GM21360 (cell line): ENCODE data around the gene SLC28A3.
"Not testable (repeated sequence)": the region's sequence is repeated elsewhere in the genome, so short reads cannot be mapped to it uniquely, and the experiment has no call there.

Source experiments
- ATAC-seq: cut with Tn5 transposase; IDR thresholded peaks from one replicate; pipeline ENCODE4 v1.9.1; 2021; ENCODE audit warnings: mild to moderate bottlenecking, moderate library complexity; ENCODE audit not compliant: unreplicated experiment

The SLC28A3 gene, protein sequence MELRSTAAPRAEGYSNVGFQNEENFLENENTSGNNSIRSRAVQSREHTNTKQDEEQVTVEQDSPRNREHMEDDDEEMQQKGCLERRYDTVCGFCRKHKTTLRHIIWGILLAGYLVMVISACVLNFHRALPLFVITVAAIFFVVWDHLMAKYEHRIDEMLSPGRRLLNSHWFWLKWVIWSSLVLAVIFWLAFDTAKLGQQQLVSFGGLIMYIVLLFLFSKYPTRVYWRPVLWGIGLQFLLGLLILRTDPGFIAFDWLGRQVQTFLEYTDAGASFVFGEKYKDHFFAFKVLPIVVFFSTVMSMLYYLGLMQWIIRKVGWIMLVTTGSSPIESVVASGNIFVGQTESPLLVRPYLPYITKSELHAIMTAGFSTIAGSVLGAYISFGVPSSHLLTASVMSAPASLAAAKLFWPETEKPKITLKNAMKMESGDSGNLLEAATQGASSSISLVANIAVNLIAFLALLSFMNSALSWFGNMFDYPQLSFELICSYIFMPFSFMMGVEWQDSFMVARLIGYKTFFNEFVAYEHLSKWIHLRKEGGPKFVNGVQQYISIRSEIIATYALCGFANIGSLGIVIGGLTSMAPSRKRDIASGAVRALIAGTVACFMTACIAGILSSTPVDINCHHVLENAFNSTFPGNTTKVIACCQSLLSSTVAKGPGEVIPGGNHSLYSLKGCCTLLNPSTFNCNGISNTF

GRCh38 chr9:84340535-84340934, at the start of gene SLC28A3:
TSS of gene SLC28A3 (minus strand) at chr9:84340758. CDS start at chr9:84340633, 125 bp downstream.
- ATAC-seq = no peak

GRCh38 chr9:84390254-84390653, 49.7 kb upstream of the SLC28A3 start:
- ATAC-seq = not testable (repeated sequence)

- ATAC-seq = no peak
Measured at GRCh38 chr9:84387821-84388220, 47.3 kb upstream of the SLC28A3 start.

DNA sequence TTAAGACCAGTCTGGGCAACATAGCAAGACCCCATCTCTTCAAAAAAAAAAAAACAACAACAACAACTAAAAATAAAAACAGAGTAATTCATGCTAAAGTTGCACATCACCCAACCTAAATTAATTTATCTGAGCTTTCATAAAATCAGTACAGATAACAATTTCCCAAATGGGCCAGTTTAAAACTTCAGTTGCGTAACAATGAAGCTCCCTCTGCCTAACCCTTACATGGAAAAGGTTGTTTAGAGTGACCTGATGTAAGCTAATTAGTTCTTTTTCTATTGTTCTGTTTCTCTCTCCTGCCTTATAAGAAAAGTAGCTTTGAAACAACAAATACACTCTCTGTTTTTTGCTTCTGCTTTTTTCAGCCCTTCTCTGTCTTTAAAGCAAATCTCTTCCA, 46.2 kb upstream of the SLC28A3 start:
- no peak for ATAC-seq

DNA sequence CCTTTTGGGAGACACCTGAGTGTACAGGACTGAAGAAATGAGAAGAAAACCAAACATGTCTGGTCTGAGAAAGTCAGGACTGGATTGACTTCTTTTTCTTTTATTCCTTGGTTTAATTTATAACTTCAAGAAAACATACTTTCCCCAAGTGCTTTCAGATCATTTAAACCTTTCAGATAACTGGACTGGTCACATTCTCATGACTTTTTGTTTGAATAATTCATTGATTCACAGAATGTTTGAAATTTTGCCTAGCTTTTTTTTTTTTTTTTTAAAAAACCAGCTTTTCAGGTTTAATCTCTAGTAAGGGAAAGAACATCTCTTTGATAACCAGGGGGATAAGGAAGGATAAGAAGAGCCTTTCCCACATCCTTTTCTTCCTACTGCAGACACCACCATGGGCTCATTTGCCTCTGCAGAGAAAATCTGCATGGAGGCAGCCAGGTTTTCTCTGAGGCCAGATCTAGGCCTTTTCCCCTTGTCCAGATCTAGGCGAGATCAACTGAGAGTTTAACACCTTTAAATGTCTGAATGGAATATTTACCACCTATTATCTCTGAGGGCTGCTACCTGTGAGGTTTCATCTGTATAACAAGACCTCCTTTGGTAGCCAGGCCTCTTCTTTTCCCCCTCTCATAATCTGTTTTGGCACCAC, 45.0 kb upstream of the SLC28A3 start:
- ATAC-seq = no peak

DNA sequence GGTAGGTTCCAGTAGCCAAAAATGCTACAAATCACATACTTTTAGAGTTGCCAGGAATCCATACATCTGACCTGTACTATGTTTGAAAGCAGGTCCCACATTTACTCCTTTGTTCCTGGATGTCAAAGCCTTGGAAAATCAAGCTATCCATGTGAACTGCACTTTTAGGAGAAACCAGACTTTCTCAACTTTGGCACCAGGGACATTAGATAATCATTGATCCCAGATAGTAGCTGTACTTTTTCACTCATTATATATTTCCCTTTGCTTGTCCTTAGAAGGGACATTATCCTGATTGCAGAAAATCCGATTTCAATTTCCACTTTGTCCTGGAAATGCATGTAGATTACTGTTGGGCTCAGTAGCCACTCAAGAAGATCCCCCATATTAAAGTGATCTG, 44.1 kb upstream of the SLC28A3 start:
- no peak for ATAC-seq

- no peak for ATAC-seq
Measured at GRCh38 chr9:84383178-84383577, 42.6 kb upstream of the SLC28A3 start.

- ATAC-seq = no peak
Measured at GRCh38 chr9:84382720-84383119, 42.2 kb upstream of the SLC28A3 start.

DNA sequence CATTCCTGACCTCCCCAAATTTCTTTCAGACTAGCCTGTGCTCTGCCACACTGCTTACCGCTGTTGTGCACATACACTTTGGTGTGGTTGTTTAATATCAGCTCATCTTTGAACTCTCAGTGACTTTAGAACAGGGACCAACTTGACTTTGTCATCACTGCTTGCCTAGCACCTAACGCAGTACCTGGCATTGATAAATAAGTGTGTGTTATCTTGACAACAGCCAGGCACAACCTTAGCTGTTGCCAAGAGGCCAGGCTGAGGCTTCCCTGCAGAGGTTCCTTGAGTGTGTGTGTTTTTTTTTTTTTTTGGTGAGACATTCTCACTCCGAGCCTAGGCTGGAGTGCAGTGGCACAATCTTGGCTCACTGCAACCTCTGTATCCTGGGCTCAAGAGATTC, 41.0 kb upstream of the SLC28A3 start:
- ATAC-seq = no peak

DNA sequence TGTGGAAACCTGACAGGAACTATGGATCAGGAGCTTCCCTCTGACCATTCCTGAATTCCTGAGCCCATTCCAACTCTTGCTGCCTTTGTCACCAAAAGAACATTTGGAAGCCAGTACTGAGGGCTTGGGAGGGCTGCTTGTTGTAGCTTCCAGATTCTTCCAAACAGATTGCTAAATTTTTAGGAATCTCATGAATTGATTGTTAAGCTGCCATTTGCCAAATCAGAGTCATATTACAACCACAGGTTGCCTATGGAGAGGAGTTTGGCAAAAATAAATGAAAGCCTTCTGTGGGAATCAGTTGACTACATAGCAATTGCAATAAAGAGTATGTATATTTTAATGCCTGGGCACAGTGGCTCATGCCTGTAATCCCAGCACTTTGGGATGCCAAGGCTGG, 39.2 kb upstream of the SLC28A3 start:
- no peak for ATAC-seq

DNA sequence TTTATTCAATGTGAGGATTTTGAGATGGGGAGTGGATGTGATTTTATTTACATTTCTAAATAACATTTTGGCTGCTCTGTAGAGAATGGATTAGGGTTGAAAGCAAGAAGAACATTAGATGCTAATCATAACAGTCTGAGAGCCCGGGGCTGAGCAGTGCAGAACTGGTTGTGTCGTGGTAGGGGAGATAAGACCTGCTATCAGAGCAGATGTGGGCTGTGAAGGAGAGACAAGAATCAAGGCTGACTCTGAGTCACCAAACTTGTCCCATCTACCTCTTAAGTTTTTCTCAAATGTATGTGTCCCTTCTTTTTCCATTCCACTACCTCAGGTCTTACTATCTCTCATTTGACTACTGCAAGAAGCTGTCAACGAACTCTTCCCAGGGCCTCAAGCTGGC, 35.4 kb upstream of the SLC28A3 start:
- no peak for ATAC-seq

DNA sequence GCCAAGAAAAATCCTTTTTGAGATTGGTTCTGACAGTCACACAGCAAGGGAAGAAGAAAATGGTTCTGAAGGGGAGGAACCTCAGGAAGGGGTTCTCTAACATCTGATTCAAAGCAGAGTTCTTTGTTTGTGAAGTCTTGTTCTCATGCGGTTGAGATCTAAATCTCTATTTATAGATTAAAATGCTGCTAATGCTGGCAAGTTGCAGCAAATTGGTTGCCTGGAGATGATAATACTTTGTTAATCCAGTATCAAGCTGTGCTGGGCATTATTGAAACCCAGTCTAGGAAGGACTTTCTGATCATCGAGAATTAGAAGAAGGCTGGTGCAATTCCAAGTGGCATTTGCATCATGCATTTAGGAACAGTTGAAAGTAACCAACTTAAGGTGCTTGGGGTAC, 34.0 kb upstream of the SLC28A3 start:
- no peak for ATAC-seq

DNA sequence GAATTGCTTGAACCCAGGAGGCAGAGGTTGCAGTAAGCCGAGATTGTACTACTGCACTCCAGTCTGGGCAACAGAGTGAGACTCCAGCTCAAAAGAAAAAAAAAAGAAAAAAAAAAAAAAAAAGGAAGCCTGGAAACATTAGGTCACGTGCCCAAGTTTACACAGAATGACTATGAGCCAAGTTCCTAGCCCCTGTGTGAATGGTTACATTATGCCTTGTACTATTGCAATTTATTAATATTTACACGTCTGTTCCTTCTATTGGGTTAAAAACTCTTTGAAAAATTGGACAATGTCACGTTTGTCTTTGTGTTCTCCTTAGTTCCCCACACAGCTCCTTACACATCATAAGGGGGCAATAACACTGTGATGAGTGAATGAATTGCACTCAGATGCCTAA, 33.5 kb upstream of the SLC28A3 start:
- no peak for ATAC-seq

DNA sequence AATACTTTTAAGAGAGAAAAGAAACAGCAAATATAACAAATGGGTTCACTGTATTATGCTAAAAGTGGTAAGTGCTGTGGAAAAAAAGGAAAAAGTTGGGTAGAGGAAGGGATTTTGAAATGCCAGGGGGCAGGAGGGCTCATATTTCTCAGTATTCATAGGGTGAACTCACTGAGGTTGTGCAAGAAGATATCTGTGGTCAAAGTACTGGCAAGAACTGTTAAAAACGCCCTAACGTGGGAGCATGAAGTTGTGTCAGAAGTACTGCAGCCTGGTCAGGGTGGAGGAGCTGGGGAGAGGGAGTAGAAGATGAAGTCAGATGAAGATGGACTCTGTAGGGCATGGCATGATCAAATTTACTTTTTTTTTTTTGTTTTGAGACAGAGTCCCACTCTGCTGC, 31.2 kb upstream of the SLC28A3 start:
- no peak for ATAC-seq

DNA sequence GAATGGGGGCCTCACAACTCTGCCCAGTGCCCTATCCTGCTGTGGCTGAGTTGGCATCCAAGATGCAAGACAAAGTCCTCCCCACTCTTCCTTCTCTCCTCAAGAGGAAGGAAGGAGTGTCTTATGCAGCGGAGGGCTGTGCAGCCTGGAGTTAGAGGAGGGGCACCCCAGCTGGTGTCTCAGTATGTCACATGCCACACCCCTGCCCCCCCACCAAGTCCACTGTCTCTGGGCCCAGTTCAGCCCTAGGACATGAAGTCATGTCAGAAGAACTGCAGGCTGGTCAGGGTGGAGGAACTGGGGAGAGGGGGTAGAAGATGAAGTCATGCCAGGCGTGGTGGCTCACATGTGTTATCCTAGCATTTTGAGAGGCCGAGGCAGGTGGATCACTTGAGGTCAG, 28.0 kb upstream of the SLC28A3 start:
- no peak for ATAC-seq

DNA sequence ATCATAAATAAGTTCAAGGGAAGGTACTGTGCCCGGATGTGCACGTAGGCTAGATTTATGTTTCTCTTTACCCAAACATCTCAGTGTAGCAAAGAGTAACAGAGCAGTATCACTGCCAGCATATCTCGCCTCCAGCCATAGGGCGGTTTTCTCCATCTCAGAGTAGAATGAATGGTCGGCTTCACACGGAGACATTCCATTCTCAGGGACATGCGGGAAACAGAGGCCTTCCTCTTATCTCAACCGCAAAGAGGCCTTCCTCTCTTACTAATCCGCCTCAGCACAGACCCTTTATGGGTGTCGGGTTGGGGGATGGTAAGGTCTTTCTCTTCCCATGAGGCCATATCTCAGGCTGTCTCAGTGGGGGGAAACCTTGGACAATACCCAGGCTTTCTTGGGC, 27.2 kb upstream of the SLC28A3 start:
- not testable (repeated sequence) for ATAC-seq

GRCh38 chr9:84366683-84367082, 26.1 kb upstream of the SLC28A3 start:
- no peak for ATAC-seq

- ATAC-seq = not testable (repeated sequence)
Measured at GRCh38 chr9:84364894-84365490, 24.4 kb upstream of the SLC28A3 start.

DNA sequence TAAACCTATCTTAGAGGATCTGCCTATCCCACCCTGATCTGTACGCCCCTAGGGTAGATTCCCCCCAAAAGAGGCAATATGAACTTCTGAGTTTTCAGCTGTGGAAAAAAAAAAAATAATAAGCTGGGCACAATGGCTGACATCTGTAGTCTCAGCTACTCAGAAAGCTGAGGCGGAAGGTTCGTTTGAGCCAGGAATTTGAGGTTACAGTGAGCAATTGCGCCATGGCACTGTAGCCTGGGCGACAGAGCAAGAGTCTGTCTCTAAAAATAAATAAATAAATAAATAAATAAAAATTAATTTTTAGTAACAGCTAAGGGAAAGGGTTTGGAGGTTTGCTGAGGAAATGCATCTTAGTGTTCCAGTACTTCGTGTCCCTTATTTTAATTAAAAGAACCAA, 21.1 kb upstream of the SLC28A3 start:
- ATAC-seq = no peak

DNA sequence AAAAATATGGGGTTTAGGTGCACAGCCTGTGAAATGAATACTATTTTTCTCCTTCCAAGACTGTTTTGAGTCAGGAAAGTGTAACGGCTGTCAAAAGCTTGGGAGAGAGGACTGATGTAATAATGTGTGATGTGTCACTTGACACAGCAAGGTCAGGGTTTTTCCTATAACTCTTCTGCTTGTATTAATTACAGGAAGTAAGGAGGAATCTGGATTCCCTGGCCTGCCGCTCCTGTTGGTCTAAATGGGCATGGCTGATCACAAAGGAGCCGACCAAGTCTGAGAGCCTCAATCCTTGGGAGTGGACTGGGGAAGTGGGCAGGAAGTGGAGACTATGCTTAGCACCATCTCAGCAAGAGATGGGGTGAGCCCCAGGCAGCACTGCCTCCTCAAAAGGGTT, 16.7 kb upstream of the SLC28A3 start:
- no peak for ATAC-seq

DNA sequence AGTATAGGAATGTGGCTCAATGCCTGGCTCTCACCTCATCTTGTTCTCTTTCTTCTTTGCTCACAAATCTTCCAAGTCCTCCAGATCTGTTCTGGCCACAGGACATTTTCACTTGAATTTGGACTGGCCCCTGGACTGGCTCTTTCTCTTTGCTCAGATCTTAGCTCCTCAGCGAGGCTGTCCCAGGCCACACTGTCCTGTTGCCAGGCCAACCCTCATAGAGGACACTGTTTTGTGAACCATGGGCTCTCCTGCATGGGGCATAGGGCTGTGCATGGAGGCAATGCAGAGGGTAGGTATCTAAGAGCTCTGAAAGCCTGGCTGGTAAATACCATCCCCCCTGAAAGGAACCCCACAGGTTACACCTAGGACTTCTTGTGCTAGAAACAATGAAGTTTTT, 13.5 kb upstream of the SLC28A3 start:
- ATAC-seq = no peak

GRCh38 chr9:84349671-84350070, 9.1 kb upstream of the SLC28A3 start:
- no peak for ATAC-seq
